BE2C (cell line): Measurements from ENCODE around the gene TMX3.

Experiments
- DNase-seq: peaks from one replicate; pipeline ENCODE4 v3.0.0-alpha.2; 2020
- H3K27me3 ChIP-seq: fragments of 250-450 bp; sonication (Bioruptor Pico); 2 replicates; pipeline ENCODE4 v1.5.1; 2020; ENCODE audit warnings: mild to moderate bottlenecking
- H3K36me3 ChIP-seq: fragments of 250-450 bp; sonication (Bioruptor Pico); 2 replicates; pipeline ENCODE4 v1.5.1; 2020; ENCODE audit warnings: mild to moderate bottlenecking
- H3K4me1 ChIP-seq: fragments of 250-450 bp; sonication (Bioruptor Pico); 2 replicates; pipeline ENCODE4 v1.5.1; 2020
- H3K4me3 ChIP-seq: 2 replicates; pipeline ENCODE4 v1.5.1; 2011; ENCODE audit warnings: low read depth, low read length
- H3K9me3 ChIP-seq: fragments of 250-450 bp; sonication (Bioruptor Pico); 2 replicates; pipeline ENCODE4 v1.5.1; 2020
- CTCF ChIP-seq: IDR thresholded peaks from 2 replicates; pipeline ENCODE4 v1.5.1; 2012; ENCODE audit warnings: mild to moderate bottlenecking, low read depth, low read length

The TMX3 gene

DNA sequence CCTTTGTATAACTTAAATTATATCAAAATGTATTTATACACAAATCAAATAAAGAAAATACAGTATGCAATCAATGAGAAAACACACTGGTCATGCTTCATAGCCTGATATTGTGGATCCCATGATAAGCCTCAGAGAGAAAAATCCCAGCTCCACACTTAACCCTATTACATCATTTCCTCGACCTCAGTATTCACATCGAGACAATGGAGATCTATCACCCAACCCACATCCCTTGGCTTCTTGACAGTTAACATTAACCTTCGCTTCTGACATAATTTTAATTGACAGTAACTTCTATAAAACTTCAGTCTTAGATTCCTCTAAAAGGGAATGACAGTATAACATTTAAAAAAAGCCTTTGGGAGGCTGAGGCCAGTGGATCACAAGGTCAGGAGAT lies 11.6 kb downstream of the TMX3 start:
- H3K9me3 ChIP-seq = no peaks in the 10 kb centered on the region
- H3K27me3 ChIP-seq = no peaks in the 10 kb centered on the region
- H3K4me3 ChIP-seq = no peak overlapping the region
- no peaks in the 10 kb centered on the region; the same call in 1 of the 2 replicates for H3K36me3 ChIP-seq
- no peak for TF ChIP-seq CTCF
- no peaks in the 10 kb centered on the region for H3K4me1 ChIP-seq
- no peak for DNase-seq

DNA sequence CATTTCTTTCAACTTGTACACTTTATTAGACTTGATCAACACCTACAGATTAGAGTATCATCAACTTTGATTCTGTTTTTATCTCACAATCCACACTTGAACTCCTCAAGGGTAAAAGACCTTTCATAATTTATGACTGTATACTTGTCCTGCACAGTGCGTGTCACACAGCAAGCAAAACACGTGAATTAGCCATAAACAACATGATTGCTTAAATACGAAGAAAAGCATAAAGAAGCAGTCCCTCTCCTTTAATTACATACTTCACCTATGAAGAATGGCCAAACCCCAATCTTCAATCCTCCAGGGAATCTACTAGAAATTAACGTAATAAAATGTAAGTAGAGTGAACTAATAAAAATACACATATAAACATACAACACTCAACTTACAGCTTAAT lies 13.6 kb downstream of the TMX3 start:
- no peak for DNase-seq
- Histone ChIP-seq H3K36me3 (no peaks in the 10 kb centered on the region; the same call in 1 of the 2 replicates), H3K9me3 (no peaks in the 10 kb centered on the region), H3K4me3 (no peak overlapping the region), H3K27me3 (no peaks in the 10 kb centered on the region), H3K4me1 (no peaks in the 10 kb centered on the region)
- TF ChIP-seq CTCF = no peak

DNA sequence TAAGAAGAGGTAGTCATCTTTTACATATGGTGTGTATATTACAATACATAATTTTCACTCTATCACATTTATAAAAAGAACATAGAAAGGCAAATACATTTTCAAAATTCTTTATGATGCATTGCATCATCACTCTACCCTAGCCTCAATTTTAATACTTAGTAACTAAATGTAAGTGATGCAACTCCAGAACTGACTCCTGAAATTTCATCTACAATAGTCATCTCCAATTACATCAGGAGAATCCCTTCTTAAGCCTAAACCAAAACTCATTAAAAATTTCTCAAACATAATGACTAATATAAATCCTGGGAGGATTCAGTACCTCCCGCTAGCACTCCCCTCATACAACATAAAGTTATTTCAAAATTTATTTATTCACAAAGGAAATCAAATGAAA lies 15.9 kb downstream of the TMX3 start:
- no peaks in the 10 kb centered on the region for H3K9me3 ChIP-seq
- no peaks in the 10 kb centered on the region for H3K27me3 ChIP-seq
- H3K36me3 ChIP-seq = peaks cover 3% of the 10 kb centered on the region
- no peak for DNase-seq
- TF ChIP-seq CTCF = no peak
- H3K4me1 ChIP-seq = no peaks in the 10 kb centered on the region
- no peak overlapping the region for H3K4me3 ChIP-seq

- Histone ChIP-seq H3K27me3 (no peaks in the 10 kb centered on the region), H3K4me3 (no peak overlapping the region), H3K36me3 (peaks cover 4% of the 10 kb centered on the region), H3K4me1 (no peaks in the 10 kb centered on the region), H3K9me3 (no peaks in the 10 kb centered on the region)
- no peak for DNase-seq
- TF ChIP-seq CTCF = no peak
These were observed 18.0 kb downstream of the TMX3 start for GRCh38 chr18:68696937-68697336.

DNA sequence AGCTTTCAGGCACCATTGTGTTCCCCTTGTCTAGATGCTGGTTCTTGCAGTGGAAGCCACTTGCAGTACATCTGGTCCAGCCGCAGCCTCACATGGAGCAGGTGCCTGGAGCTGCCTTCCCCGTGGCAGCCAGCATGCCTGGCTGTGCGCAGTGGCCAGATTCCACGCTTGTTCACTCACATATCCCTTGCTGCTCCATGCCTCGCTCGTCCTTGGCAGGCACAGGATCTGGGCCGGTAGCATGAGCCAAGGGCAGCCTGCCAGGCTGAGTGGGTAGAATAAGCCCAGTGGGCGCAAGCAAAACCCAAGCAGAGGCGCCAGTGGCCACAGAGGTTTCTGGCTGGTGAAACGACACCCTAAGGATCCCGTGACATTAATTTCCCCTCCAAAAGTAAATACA lies 20.6 kb downstream of the TMX3 start:
- DNase-seq = no peak
- no peaks in the 10 kb centered on the region for H3K9me3 ChIP-seq
- TF ChIP-seq CTCF = no peak
- no peak overlapping the region for H3K4me3 ChIP-seq
- no peaks in the 10 kb centered on the region for H3K27me3 ChIP-seq
- no peaks in the 10 kb centered on the region for H3K4me1 ChIP-seq
- H3K36me3 ChIP-seq = peaks cover 4% of the 10 kb centered on the region

DNA sequence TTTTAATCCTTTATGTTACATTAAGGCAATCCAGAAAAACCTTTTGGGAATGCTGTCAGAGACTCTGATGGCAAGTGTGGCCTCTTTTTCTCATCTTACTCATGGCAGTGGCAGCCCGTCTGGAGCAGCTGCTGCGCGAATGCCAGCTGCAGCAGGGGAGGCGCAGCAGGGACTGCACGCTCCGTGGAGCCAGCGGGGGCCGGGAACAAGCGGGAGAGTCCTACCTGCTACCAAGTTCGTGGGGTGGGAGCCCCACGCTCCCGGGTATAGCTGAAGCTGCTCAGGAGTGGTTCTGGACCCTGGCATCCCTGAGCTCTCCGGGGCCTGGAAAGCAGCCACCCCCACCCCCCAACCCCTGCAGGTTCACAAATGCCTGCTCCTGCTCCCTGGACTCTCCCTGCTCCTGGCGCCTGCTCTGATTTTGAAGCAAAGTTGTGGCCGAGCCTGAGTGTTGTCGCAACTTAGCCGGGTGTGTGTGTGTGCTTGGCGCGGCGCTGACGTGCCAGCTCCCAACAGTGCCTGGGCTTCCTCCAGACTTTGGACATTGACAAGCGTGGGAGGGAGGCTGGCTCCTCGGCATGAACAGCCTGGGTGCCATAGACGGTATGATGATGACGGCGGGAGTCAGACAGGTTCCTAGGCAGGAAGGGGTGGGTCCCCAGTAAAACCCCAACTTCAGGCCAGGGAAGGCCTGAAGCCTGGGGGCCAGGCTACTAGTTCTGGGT lies 21.7 kb downstream of the TMX3 start:
- Histone ChIP-seq H3K4me3 (no peak overlapping the region), H3K9me3 (no peaks in the 10 kb centered on the region), H3K36me3 (peaks cover 4% of the 10 kb centered on the region), H3K27me3 (no peaks in the 10 kb centered on the region), H3K4me1 (no peaks in the 10 kb centered on the region)
- DNase-seq = no peak
- TF ChIP-seq CTCF = no peak
